ENCODE results near the gene C14orf180.

Gene C14orf180

DNA sequence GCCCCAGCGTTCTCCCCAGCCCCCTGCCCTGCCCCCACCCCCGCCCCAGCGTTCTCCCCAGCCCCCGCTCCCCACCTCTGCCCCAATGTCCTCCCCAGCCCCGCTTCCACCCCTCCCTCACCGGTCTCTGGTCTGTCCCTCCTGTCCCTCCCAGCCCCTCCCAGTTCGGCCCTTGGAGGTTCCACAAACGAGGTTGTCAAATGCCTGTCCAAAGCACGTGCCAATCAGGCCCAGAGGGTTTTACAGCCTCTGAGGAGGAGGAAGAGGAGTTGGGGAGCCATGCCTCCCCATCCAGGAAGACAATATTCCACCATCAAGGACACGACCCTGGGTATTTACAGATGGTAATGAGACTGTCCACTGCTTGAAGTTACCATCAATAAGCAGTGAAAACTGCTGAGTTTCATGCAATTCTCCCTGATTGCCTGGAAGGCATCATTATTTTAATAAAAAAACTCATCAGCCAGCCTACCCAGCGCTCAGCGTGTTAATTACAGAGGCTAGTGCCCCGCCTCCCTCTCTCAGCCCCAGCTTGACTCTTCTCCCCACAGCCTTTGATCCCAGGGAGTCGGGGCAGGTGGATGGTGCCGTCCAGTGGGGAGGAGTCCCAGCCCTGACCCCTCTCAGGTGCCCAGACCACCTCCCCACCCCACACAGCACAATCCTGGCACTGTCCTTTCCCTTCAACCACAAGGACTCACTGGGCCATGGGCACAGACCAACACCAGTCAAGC is 30.6 kb upstream of the C14orf180 start:
- TF ChIP-seq MAX (IDR thresholded peaks at IDR 0.05; ENCODE audit: low read depth, low read length) (no peak), MYC (IDR thresholded peaks at IDR 0.05; ENCODE audit: low read depth, low read length) (no peak)
- TF ChIP-seq, protein P1, sequence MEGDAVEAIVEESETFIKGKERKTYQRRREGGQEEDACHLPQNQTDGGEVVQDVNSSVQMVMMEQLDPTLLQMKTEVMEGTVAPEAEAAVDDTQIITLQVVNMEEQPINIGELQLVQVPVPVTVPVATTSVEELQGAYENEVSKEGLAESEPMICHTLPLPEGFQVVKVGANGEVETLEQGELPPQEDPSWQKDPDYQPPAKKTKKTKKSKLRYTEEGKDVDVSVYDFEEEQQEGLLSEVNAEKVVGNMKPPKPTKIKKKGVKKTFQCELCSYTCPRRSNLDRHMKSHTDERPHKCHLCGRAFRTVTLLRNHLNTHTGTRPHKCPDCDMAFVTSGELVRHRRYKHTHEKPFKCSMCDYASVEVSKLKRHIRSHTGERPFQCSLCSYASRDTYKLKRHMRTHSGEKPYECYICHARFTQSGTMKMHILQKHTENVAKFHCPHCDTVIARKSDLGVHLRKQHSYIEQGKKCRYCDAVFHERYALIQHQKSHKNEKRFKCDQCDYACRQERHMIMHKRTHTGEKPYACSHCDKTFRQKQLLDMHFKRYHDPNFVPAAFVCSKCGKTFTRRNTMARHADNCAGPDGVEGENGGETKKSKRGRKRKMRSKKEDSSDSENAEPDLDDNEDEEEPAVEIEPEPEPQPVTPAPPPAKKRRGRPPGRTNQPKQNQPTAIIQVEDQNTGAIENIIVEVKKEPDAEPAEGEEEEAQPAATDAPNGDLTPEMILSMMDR (IDR thresholded peaks at IDR 0.05; ENCODE audit: low read depth, low read length), result no peak
- no peak overlapping the region for H3K4me3 ChIP-seq (ENCODE audit: low read depth, low read length)
- no peak for DNase-seq (ENCODE audit: low read depth)

GRCh38 chr14:104549536-104550339 is 29.8 kb upstream of the C14orf180 start:
- TF ChIP-seq, protein P1 (IDR thresholded peaks at IDR 0.05; ENCODE audit: low read depth, low read length), result no peak
- TF ChIP-seq POLR2A (IDR thresholded peaks at IDR 0.05; ENCODE audit: extremely low read depth, insufficient read length) (no peak), MAX (IDR thresholded peaks at IDR 0.05; ENCODE audit: low read depth, low read length) (no peak), MYC (IDR thresholded peaks at IDR 0.05; ENCODE audit: low read depth, low read length) (no peak)
- no peak overlapping the region for H3K4me3 ChIP-seq (ENCODE audit: low read depth, low read length)
- no peak for DNase-seq (ENCODE audit: low read depth)

- no peak overlapping the region for H3K4me3 ChIP-seq (ENCODE audit: low read depth, low read length)
- TF ChIP-seq MAX (IDR thresholded peaks at IDR 0.05; ENCODE audit: low read depth, low read length) (no peak), MYC (IDR thresholded peaks at IDR 0.05; ENCODE audit: low read depth, low read length) (no peak), POLR2A (IDR thresholded peaks at IDR 0.05; ENCODE audit: extremely low read depth, insufficient read length) (no peak)
- TF ChIP-seq, protein P1 (IDR thresholded peaks at IDR 0.05; ENCODE audit: low read depth, low read length), result no peak
- no peak for DNase-seq (ENCODE audit: low read depth)
Measured at GRCh38 chr14:104550340-104550860, 29.2 kb upstream of the C14orf180 start.

DNA sequence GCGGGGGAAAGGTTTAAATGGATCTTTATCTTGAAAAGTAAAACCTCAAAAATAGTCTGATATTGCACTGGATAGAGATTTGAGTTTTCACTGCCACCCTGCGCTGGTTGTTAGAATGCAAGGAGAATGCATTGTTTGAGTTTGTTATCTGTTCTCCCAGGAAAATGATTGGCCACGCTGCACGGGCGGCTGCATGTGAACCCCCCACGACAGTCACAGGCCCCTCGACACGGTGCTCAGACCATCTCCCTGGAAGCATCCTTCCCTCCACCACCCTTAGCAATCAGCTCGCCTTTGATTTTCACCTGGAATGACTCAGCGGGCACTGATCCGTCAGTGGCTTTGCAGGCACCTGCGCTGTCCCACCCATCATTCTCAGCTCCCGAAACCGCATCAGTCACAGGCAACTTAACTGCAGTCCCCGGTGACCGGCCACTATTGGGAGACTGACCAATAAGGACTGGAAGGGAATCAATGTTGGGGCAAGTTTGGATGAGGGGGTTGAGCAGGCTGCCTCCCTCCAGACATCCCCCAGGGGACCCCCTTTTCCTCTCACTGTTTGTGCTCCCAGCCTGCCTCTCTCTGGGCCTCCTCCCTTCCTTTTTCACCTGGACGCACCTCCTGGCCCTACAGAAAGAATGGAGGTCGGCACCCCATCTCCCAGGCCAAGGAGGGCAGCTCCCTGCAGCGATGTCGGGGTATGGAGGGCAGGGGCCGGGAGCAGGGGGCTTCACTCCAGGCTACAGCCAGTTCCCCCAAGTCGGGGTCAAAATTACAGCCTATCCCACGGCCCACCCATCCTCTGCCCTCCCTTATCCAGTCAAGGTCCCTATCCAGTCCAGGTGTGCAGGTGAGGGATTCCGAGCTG is 28.5 kb upstream of the C14orf180 start:
- no peak overlapping the region for H3K4me3 ChIP-seq (ENCODE audit: low read depth, low read length)
- DNase-seq (ENCODE audit: low read depth), result no peak
- TF ChIP-seq MAX (IDR thresholded peaks at IDR 0.05; ENCODE audit: low read depth, low read length) (no peak), POLR2A (IDR thresholded peaks at IDR 0.05; ENCODE audit: extremely low read depth, insufficient read length) (no peak), MYC (IDR thresholded peaks at IDR 0.05; ENCODE audit: low read depth, low read length) (no peak)
- TF ChIP-seq, protein P1 (IDR thresholded peaks at IDR 0.05; ENCODE audit: low read depth, low read length), result no peak

Measured in NB4 (cell line).